H1 (cell line): Measurements from ENCODE around the gene ZAR1. TPM values are rescaled to one million over a fixed set of nuclear protein-coding genes. Genes with fewer than 3 reads are reported as not detected.

ENCODE experiments used
- CHD7 ChIP-seq: fragments of 300-600 bp; sonication (generic); IDR thresholded peaks from 2 replicates; pipeline ENCODE4 v1.7.1; 2012; ENCODE audit warnings: low read length, moderate library complexity, mild to moderate bottlenecking, inconsistent platforms; ENCODE audit not compliant: insufficient replicate concordance
- EZH2 ChIP-seq: fragments of 200-600 bp; sonication (generic); IDR thresholded peaks from 2 replicates; pipeline ENCODE4 v1.7.1; 2012; ENCODE audit warnings: low read depth, mild to moderate bottlenecking, moderate library complexity, low read length, inconsistent platforms; ENCODE audit not compliant: severe bottlenecking
- TBP ChIP-seq: IDR thresholded peaks from 2 replicates; pipeline ENCODE4 v1.6.1; 2011; ENCODE audit warnings: low read depth, low read length, improper control_type of control experiment
- polyA plus RNA-seq, 7 experiments: library from polyadenylated mRNA; depleted of rRNA in 3 of 7; stranded (reverse) in 5 of 7; unstranded in 2 of 7; fragments of >200 nt in 5 of 7; fragments of 200-250 nt in 2 of 7; gene quantifications; 1 replicate in 5 of 7; 2 replicates in 1 of 7; 4 replicates in 1 of 7; pipeline versions ENCODE4 v1.2.1 to v1.2.3, GENCODE V29; 2011 to 2013; ENCODE audit warnings: missing spikeins in 2 of 7, mixed read lengths in 2 of 7
- total RNA-seq: library from RNA; stranded (reverse); fragmentation: NEBNext Ultra II Directional; extraction: Animal tissue kit (Norgen Biotek cat#: 25700); gene quantifications from 2 replicates; pipeline ENCODE4 v1.2.1, GENCODE V29; 2021

ZAR1 gene
- total and polyA plus RNA-seq, 2 of the 8 experiments (the other 6 are each of a cell fraction or from before 2014, with no cell fraction given) = 0.33 to 0.78 TPM

- TF ChIP-seq CHD7 = no peak
- TF ChIP-seq EZH2 = no peak
- no peak for TF ChIP-seq TBP
Observed at GRCh38 chr4:48467891-48468290, 22.2 kb upstream of the ZAR1 start (continued).
